ENCODE data around the gene ZNF469. TPM values are rescaled to one million over a fixed set of nuclear protein-coding genes. Genes with fewer than 3 reads are reported as not detected.

ZNF469 gene
- polyA plus RNA-seq, 3 donors, result 0.02 to 0.16 (median 0.10) TPM

- intact Hi-C loops (cut with micrococcal nuclease), result no loop called here
- no peaks in the 10 kb centered on the region for H3K79me2 ChIP-seq (ENCODE audit: insufficient read depth, low read length)
- peaks cover 0 to 2% of the 10 kb centered on the region in 2 donors for H3K36me3 Mint-ChIP-seq
- no peaks in the 10 kb centered on the region for H3K36me3 ChIP-seq (replicated peaks in 1 of 2; ENCODE audit: control insufficient read depth in 1 of 2, insufficient read depth in 2 of 2, low read length in 2 of 2)
- no peak overlapping the region for H2AFZ ChIP-seq (ENCODE audit: insufficient read depth, low read depth, low read length, poor library complexity, severe bottlenecking)
- H3K9me3 Mint-ChIP-seq, result peaks cover 0 to 14% (median 3%) of the 10 kb centered on the region in 7 donors
- no peak overlapping the region for H3K9ac ChIP-seq (ENCODE audit: insufficient read depth, low read length, poor library complexity, severe bottlenecking)
- H3K27me3 Mint-ChIP-seq (ENCODE audit: low read depth in 3 of 3), result peaks cover 25 to 35% (median 29%) of the 10 kb centered on the region in 3 donors
- peak overlapping the region in 1 of 2 donors; percentile 83 for H3K4me3 Mint-ChIP-seq
- H3K27ac Mint-ChIP-seq, result no peak overlapping the region
- 94% methylated on average over 14 of the region's 21 CpGs for WGBS (ENCODE audit: insufficient coverage)
- H3K27ac ChIP-seq (ENCODE audit: low read depth in 1 of 2, low read length in 2 of 2), result no peak overlapping the region
- no peaks in the 10 kb centered on the region for H4K20me1 ChIP-seq (ENCODE audit: insufficient read depth, low read length)
- no peak overlapping the region for H3K4me2 ChIP-seq (replicated peaks; ENCODE audit: extremely low read depth, low read length, poor library complexity, severe bottlenecking)
- no peak for DNase-seq
- H3K27me3 ChIP-seq (ENCODE audit: control insufficient read depth in 2 of 2, insufficient read depth in 2 of 2, low read length in 2 of 2), result peaks cover 15 to 42% of the 10 kb centered on the region in 2 donors
- peaks cover 11% of the 10 kb centered on the region in 2 donors for H3K9me3 ChIP-seq (replicated peaks in 1 of 2; ENCODE audit: control insufficient read depth in 1 of 2, insufficient read depth in 1 of 2, low read length in 2 of 2)
- H3K4me1 ChIP-seq (ENCODE audit: control insufficient read depth in 1 of 2, insufficient read depth in 2 of 2, low read length in 2 of 2), result no peaks in the 10 kb centered on the region
- peaks cover 9% of the 10 kb centered on the region for H3K4me1 Mint-ChIP-seq
- no peak overlapping the region for H3K4me3 ChIP-seq (replicated peaks in 1 of 3; ENCODE audit: low read depth in 2 of 3, low read length in 3 of 3)
- TF ChIP-seq CTCF (IDR thresholded peaks at IDR 0.05), result no peak
Observed at GRCh38 chr16:88381820-88382451, 823 bp upstream of the ZNF469 start.

GRCh38 chr16:88383401-88384221, 852 bp downstream of the ZNF469 start:
- Histone ChIP-seq H3K27me3 (ENCODE audit: control insufficient read depth in 2 of 2, insufficient read depth in 2 of 2, low read length in 2 of 2) (peaks cover 15 to 42% of the 10 kb centered on the region in 2 donors), H3K4me2 (replicated peaks; ENCODE audit: extremely low read depth, low read length, poor library complexity, severe bottlenecking) (no peak overlapping the region), H3K79me2 (ENCODE audit: insufficient read depth, low read length) (no peaks in the 10 kb centered on the region), H3K27ac (ENCODE audit: low read depth in 1 of 2, low read length in 2 of 2) (no peak overlapping the region), H3K4me3 (replicated peaks in 1 of 3; ENCODE audit: low read depth in 2 of 3, low read length in 3 of 3) (no peak overlapping the region), H3K9ac (ENCODE audit: insufficient read depth, low read length, poor library complexity, severe bottlenecking) (no peak overlapping the region), H3K9me3 (replicated peaks in 1 of 2; ENCODE audit: control insufficient read depth in 1 of 2, insufficient read depth in 1 of 2, low read length in 2 of 2) (peaks cover 11% of the 10 kb centered on the region in 2 donors), H3K4me1 (ENCODE audit: control insufficient read depth in 1 of 2, insufficient read depth in 2 of 2, low read length in 2 of 2) (no peaks in the 10 kb centered on the region), H3K36me3 (replicated peaks in 1 of 2; ENCODE audit: control insufficient read depth in 1 of 2, insufficient read depth in 2 of 2, low read length in 2 of 2) (no peaks in the 10 kb centered on the region), H2AFZ (ENCODE audit: insufficient read depth, low read depth, low read length, poor library complexity, severe bottlenecking) (no peak overlapping the region), H4K20me1 (ENCODE audit: insufficient read depth, low read length) (no peaks in the 10 kb centered on the region)
- H3K27me3 Mint-ChIP-seq (ENCODE audit: low read depth in 3 of 3), result peaks cover 25 to 35% (median 32%) of the 10 kb centered on the region in 3 donors
- 2% methylated on average over 94 of the region's 94 CpGs for WGBS (ENCODE audit: insufficient coverage)
- H3K27ac Mint-ChIP-seq, result no peak overlapping the region
- H3K4me1 Mint-ChIP-seq, result peaks cover 9% of the 10 kb centered on the region
- peak; percentile 41 for TF ChIP-seq CTCF (IDR thresholded peaks at IDR 0.05)
- peaks cover 0 to 2% of the 10 kb centered on the region in 2 donors for H3K36me3 Mint-ChIP-seq
- peaks cover 0 to 14% (median 3%) of the 10 kb centered on the region in 7 donors for H3K9me3 Mint-ChIP-seq
- H3K4me3 Mint-ChIP-seq, result peak overlapping the region in 1 of 2 donors; percentile 82
- DNase-seq, result no peak
- intact Hi-C loops (cut with micrococcal nuclease), result no loop called here

Data from CD14-positive monocyte (primary cell).